Small intestine (tissue), 7 donors: ENCODE measurements around the gene DCTD. TPM values are rescaled to one million over a fixed set of nuclear protein-coding genes. Genes with fewer than 3 reads are reported as not detected.

Source experiments
- DNase-seq, 2 donors: peaks; one replicate each; pipeline versions ENCODE4 v3.0.0 to v3.0.0-alpha.2; 2013
- FAIRE-seq: peaks from 2 replicates; lab custom pipeline; 2012; peaks lifted over from hg19 to GRCh38; lab: Jason Lieb, UNC
- H3K27ac ChIP-seq, 3 donors: one replicate each; pipeline ENCODE4 v1.5.1; 2013; ENCODE audit warnings: low read length in 2 of 3, mild to moderate bottlenecking in 2 of 3, control low read depth in 1 of 3, inconsistent platforms in 1 of 3, low read depth in 1 of 3, moderate library complexity in 1 of 3
- H3K27me3 ChIP-seq, 3 donors: one replicate each; pipeline ENCODE4 v1.6.1; 2013; ENCODE audit warnings: low read length in 3 of 3, inconsistent platforms in 1 of 3; ENCODE audit not compliant: control insufficient read depth in 3 of 3, insufficient read depth in 3 of 3
- H3K36me3 ChIP-seq, 3 donors: one replicate each; pipeline ENCODE4 v1.6.1; 2013; ENCODE audit warnings: low read length in 3 of 3, inconsistent platforms in 1 of 3, low read depth in 1 of 3, mild to moderate bottlenecking in 1 of 3, moderate library complexity in 1 of 3; ENCODE audit not compliant: control insufficient read depth in 3 of 3, insufficient read depth in 2 of 3
- H3K4me1 ChIP-seq, 3 donors: one replicate each; pipeline ENCODE4 v1.6.1; 2013; ENCODE audit warnings: low read length in 2 of 3, inconsistent platforms in 1 of 3, low read depth in 1 of 3, mild to moderate bottlenecking in 1 of 3, moderate library complexity in 1 of 3; ENCODE audit not compliant: control insufficient read depth in 3 of 3, insufficient read depth in 2 of 3
- H3K4me3 ChIP-seq, 3 donors: one replicate each; pipeline ENCODE4 v1.5.1; 2013; ENCODE audit warnings: low read length in 3 of 3, control low read depth in 1 of 3, inconsistent platforms in 1 of 3, low read depth in 1 of 3, mild to moderate bottlenecking in 1 of 3, moderate library complexity in 1 of 3
- H3K9me3 ChIP-seq, 2 donors: one replicate each; pipeline ENCODE4 v1.6.1; 2013; ENCODE audit warnings: low read depth in 1 of 2, low read length in 1 of 2; ENCODE audit not compliant: control insufficient read depth in 2 of 2, insufficient read depth in 1 of 2
- WGBS, 3 donors: extraction: QIAGEN DNeasy Blood & Tissue Kit; methylation state at CpG; one replicate each; pipeline ENCODE4 v1.1.7; 2013; 5-methylcytosine and 5-hydroxymethylcytosine counted together
- polyA plus RNA-seq, 4 donors: library from polyadenylated mRNA; stranded (reverse) in 3 of 4; unstranded in 1 of 4; fragments of 200-250 nt in 3 of 4; fragments of 120-200 nt in 1 of 4; gene quantifications; one replicate each; pipeline versions ENCODE4 v1.2.1 to v1.2.3, GENCODE V29; 2013
- donor health status: healthy with polysubstance abuse.
- donor health status: control.
- donor health status: control.
- donor health status: Bipolar disorder and iron deficiency.
- donor health status: healthy.

DCTD gene
- polyA plus RNA-seq, 4 donors = 17.9 to 82.3 (median 47.5) TPM

DNA sequence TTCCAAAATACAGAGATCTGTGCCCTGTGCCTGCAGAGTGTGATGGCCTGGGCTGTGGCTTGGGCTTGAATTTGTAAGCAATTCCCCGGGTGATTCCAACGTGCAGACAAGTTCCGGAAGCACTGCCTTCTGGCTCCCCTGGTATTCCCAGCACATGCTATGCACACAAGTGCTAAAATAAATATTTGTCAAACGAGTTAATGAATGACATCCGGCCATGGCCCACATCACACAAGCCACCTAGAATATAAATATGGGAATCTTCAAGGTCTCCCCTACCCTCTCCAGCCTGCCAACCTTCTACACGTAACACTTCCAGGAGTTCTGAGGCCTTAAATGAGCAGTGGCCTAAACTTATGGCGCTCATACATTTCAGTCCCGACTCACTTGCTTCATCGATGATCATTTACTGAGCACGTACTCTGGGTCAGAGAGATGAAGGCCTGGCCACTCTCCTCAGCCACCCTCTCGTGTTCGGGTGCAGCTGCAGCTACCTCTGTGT lies 21.3 kb downstream of the DCTD start:
- H3K4me1 ChIP-seq = peaks cover 0 to 7% (median 0%) of the 10 kb centered on the region in 3 donors
- H3K36me3 ChIP-seq = peaks cover 9 to 63% (median 21%) of the 10 kb centered on the region in 3 donors
- no peaks in the 10 kb centered on the region for H3K27me3 ChIP-seq
- H3K9me3 ChIP-seq = no peaks in the 10 kb centered on the region
- 78 to 87% (median 79%) methylated on average over 12 of the region's 12 CpGs for WGBS, 3 donors
- DNase-seq (peak in 1 of 2 donors; percentile 16), FAIRE-seq (no peak)
- no peak overlapping the region for H3K4me3 ChIP-seq
- no peak overlapping the region for H3K27ac ChIP-seq

DNA sequence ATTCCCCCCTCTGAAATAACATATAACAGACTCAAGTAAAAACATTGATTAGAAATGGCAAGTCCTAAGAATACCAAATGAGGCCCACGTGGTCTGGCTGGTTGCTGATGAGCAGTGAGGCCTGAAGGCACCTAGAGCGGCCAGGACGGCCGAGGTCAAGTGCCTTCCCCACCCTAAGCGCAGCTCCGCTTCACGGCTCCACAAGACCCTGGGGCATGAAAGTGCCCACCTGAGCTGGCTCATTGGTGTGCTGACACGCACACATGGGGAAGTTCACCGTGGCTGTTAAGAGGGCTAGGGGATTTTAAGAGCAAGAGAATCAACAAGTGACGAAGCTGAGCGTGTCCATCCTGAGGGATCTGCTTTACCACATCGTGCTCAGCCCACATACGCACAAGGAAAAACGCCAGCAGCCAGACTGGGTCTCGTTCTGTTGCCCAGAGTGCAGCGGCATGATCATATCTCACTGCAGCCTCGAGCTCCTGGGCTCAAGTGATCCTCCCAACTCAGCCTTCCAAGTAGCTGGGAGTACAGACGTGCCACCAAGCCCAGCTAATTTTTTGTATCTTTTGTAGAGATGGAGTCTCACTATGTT lies 22.4 kb downstream of the DCTD start:
- FAIRE-seq (no peak), DNase-seq (no peak)
- no peak overlapping the region for H3K4me3 ChIP-seq
- no peak overlapping the region for H3K27ac ChIP-seq
- H3K36me3 ChIP-seq = peaks cover 16 to 68% (median 24%) of the 10 kb centered on the region in 3 donors
- no peaks in the 10 kb centered on the region for H3K27me3 ChIP-seq
- WGBS, 3 donors = 93 to 98% (median 95%) methylated on average over 18 of the region's 18 CpGs
- H3K4me1 ChIP-seq = peaks cover 0 to 7% (median 0%) of the 10 kb centered on the region in 3 donors
- no peaks in the 10 kb centered on the region for H3K9me3 ChIP-seq

DNA sequence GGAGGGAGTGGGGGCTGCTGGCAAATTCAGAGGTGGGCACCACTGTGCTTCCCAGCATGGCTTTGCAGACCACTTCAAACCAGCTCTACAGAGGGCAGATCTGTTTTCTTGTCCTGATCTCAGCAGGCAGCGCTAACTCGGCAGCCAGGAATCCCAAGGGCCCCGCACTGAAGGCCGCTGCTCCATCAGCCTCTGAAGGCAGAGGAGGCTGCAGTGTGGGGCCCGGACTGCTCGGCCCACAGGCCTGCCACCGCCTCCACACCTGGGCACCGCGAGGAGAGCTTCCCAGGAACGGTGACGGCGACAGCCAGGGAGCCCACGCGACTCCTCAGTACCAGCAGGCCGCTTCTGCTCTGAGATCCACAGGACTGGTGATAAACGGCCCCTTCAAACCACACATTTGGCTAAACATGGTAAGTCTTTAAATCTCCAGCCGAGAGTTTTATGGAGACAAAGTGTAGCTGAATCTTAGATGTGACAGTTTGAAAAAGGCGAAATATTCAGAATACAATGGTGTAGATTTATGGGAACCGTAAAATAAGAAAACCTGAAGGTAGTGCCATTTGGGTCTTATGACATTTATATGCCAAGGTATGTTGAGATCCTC lies 23.6 kb downstream of the DCTD start:
- WGBS, 3 donors = 92 to 97% (median 96%) methylated on average over 19 of the region's 19 CpGs
- DNase-seq (no peak), FAIRE-seq (no peak)
- H3K27me3 ChIP-seq = no peaks in the 10 kb centered on the region
- H3K4me1 ChIP-seq = peaks cover 0 to 5% (median 0%) of the 10 kb centered on the region in 3 donors
- H3K36me3 ChIP-seq = peaks cover 14 to 65% (median 27%) of the 10 kb centered on the region in 3 donors
- no peak overlapping the region for H3K4me3 ChIP-seq
- H3K9me3 ChIP-seq = no peaks in the 10 kb centered on the region
- no peak overlapping the region for H3K27ac ChIP-seq

DNA sequence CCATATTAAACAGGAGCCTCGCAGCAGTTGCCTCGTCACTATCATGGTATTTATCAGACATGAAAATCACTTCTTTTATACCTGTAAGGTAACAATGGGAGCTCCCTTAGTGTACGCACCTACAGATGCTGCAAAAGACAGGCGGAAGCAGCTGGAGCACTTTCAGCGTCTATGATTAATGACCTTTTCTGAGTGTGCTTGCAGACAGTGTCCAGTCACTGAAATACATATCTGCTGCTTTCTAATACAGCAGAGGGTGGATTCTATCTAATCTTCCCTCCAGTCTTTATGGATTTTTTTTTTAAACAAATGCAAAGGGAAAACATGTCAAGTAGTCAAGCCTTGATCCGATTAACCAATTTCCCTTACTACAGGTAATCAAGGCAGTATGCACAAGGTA lies 24.1 kb downstream of the DCTD start:
- Histone ChIP-seq H3K36me3 (peaks cover 17 to 66% (median 29%) of the 10 kb centered on the region in 3 donors), H3K4me1 (peaks cover 0 to 4% (median 0%) of the 10 kb centered on the region in 3 donors), H3K9me3 (no peaks in the 10 kb centered on the region), H3K27ac (no peak overlapping the region), H3K4me3 (no peak overlapping the region), H3K27me3 (no peaks in the 10 kb centered on the region)
- DNase-seq = no peak
- no peak for FAIRE-seq
- 90 to 94% (median 91%) methylated on average over 6 of the region's 6 CpGs for WGBS, 3 donors

DNA sequence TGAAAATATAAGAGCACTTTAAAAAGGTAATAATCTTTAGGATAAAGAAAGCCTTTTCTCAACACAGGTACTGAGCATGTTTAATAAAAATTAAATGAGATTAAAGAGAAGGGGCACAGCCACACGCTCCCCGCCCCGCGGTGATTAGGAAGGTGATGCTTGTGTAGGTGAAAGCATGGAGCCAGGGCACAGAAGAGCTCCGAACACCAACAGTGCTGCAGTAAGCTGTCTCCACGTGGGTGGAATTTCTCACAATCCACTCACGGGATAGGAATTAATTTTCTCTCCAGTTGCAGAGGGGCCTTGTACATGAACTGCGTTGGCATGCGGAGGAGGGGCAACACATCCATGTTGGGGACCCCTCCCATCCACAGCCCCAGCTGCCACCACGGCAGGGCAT lies 27.0 kb downstream of the DCTD start:
- H3K4me1 ChIP-seq = no peaks in the 10 kb centered on the region
- peaks cover 22 to 58% (median 23%) of the 10 kb centered on the region in 3 donors for H3K36me3 ChIP-seq
- FAIRE-seq (no peak), DNase-seq (no peak)
- peaks cover 0 to 2% of the 10 kb centered on the region in 2 donors for H3K9me3 ChIP-seq
- no peak overlapping the region for H3K27ac ChIP-seq
- 92 to 95% (median 95%) methylated on average over 10 of the region's 10 CpGs for WGBS, 3 donors
- no peak overlapping the region for H3K4me3 ChIP-seq
- no peaks in the 10 kb centered on the region for H3K27me3 ChIP-seq

DNA sequence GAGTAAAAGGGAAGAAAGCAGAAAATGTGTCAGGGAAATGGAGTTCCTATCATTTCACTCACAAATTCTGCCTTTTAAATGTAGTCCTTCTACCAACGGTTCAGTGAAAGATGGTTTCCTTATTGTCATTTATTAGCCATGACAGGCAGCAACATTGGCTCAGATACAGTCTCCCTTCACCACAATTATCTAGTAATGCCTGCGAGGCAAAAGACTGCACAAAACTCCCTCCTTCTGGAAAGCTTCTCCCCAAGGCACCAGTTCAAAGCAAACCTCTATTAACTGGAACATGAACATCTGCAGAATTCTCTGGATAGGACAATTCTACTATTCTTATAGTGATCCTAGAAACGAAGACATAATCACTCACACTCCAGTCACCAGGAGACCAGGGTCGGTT lies 28.3 kb downstream of the DCTD start:
- DNase-seq (no peak), FAIRE-seq (no peak)
- Histone ChIP-seq H3K4me3 (no peak overlapping the region), H3K27ac (no peak overlapping the region), H3K4me1 (no peaks in the 10 kb centered on the region), H3K9me3 (peaks cover 0 to 6% of the 10 kb centered on the region in 2 donors), H3K36me3 (peaks cover 20 to 51% (median 21%) of the 10 kb centered on the region in 3 donors), H3K27me3 (no peaks in the 10 kb centered on the region)
- 55 to 78% (median 61%) methylated on average over 4 of the region's 4 CpGs for WGBS, 3 donors

DNA sequence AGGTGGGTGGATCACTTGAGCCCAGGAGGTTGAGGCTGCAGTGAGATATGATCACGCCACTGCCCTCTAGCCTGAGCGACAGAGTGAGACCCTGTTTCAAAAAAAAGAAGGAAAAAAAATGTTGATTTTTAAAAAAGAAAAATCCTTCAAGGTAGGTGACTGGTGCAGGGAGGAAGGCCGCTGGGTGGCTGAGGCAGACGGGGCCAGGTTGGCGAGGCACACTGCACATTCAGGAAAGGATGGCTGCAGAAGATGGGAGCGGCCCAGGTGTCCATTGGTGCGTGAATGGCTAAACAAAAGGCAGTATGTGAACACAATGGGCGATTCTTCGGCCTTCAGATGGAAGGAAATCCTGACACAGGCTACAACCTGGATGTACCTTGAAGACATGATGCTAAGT lies 30.4 kb downstream of the DCTD start:
- WGBS, 3 donors = 95 to 98% (median 98%) methylated on average over 9 of the region's 9 CpGs
- Histone ChIP-seq H3K27me3 (no peaks in the 10 kb centered on the region), H3K36me3 (peaks cover 12 to 48% (median 18%) of the 10 kb centered on the region in 3 donors), H3K9me3 (peaks cover 0 to 9% of the 10 kb centered on the region in 2 donors), H3K4me3 (no peak overlapping the region), H3K27ac (no peak overlapping the region), H3K4me1 (no peaks in the 10 kb centered on the region)
- no peak for FAIRE-seq
- DNase-seq = no peak

DNA sequence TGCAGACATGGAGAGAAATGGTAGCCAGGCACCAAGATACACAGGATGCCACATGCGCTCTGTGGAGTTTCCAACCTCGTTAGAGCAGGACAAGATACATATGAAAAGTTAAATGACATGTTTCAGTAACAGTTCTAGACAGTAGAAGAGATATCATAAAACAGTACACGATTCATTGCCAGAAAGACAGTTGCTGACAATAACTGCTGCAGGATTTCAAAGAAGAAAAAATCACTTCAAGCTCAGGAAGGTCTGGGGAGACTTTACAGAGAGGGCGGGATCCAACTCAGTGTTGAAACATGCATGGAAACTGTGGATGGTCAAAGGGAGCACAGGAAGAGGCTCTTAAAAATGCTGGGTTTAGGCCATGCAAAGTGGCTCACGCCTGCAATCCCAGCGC lies 31.0 kb downstream of the DCTD start:
- DNase-seq (no peak), FAIRE-seq (no peak)
- Histone ChIP-seq H3K36me3 (peaks cover 11 to 51% (median 18%) of the 10 kb centered on the region in 3 donors), H3K9me3 (peaks cover 0 to 9% of the 10 kb centered on the region in 2 donors), H3K27ac (no peak overlapping the region), H3K4me3 (no peak overlapping the region), H3K4me1 (peaks cover 0 to 3% (median 0%) of the 10 kb centered on the region in 3 donors), H3K27me3 (no peaks in the 10 kb centered on the region)
- 84 to 92% (median 92%) methylated on average over 6 of the region's 6 CpGs for WGBS, 3 donors
